ENCODE results near the gene TNNT2.

DNA sequence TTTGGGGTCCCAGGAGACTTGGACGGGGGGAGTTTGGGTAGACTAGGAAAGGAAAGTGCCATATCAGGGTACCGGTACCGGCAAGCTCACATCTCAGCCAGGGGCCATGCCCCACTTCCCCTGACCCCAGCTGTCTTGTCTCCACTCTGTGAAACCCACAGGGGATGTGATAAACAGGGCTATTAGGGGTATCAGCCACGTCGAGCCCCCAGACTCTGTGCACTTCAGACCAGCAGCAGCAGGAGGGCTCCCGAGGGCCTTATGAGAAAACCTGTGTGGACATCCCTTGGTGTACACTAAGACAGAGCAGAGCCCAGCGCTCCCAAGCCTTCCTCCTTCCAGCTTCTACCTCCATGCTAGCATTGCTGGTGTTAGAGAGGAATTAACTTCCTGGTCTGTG is 46.3 kb downstream of the TNNT2 start:
- TF ChIP-seq, protein P1, sequence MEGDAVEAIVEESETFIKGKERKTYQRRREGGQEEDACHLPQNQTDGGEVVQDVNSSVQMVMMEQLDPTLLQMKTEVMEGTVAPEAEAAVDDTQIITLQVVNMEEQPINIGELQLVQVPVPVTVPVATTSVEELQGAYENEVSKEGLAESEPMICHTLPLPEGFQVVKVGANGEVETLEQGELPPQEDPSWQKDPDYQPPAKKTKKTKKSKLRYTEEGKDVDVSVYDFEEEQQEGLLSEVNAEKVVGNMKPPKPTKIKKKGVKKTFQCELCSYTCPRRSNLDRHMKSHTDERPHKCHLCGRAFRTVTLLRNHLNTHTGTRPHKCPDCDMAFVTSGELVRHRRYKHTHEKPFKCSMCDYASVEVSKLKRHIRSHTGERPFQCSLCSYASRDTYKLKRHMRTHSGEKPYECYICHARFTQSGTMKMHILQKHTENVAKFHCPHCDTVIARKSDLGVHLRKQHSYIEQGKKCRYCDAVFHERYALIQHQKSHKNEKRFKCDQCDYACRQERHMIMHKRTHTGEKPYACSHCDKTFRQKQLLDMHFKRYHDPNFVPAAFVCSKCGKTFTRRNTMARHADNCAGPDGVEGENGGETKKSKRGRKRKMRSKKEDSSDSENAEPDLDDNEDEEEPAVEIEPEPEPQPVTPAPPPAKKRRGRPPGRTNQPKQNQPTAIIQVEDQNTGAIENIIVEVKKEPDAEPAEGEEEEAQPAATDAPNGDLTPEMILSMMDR (IDR thresholded peaks at IDR 0.05): no peak
- TF ChIP-seq EZH2 (IDR thresholded peaks at IDR 0.05): no peak

Measured in neural progenitor cell (in vitro differentiated cells).